Dedifferentiated amniotic fluid mesenchymal stem cell (primary cell): ENCODE measurements around the gene PARP1.
"Not testable (repeated sequence)": the region's sequence is repeated elsewhere in the genome, so short reads cannot be mapped to it uniquely, and the experiment has no call there.

Experiments used
- DNase-seq: peaks from one replicate; pipeline ENCODE4 v3.0.0-alpha.2; 2016; ENCODE audit errors: extremely low spot score

PARP1 gene

DNA sequence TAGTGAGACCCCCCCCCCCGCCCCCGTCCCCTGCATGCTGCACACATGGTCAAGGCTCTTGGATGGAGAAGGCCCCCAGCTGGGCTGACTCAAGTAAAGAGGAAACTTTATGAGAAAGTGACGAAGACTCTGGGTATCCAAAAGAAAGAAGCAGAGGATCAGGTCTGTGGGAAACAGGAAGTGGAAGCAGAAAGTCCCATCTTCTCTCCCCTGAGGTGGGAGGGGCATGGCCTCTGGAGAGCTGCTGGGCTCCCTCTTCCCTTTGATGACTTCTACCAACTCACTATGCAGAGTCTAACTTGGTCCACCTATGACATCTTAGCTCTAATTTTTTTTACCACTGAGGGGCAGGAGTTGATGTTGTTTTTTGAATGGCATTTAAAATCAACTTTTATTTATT, 56.2 kb downstream of the PARP1 start:
- no peak for DNase-seq

DNA sequence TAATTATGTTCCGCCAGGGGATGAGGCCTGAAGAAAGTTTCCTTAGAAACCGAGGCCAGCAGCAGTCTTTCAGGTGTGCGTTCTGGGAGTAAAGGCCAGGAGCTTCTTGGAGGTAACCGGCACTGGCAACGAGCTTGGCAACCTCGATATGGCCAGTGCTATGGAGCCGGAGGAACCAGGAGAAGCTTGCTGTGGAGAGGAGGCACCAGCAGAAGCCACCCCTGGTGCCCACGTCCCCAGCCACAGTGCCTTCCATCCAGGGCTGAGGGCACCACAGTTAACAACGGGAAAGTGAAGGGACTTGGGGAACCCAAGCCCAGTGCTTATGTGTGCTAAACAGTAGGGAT, 57.4 kb downstream of the PARP1 start:
- no peak for DNase-seq

GRCh38 chr1:226349801-226350518, 57.9 kb downstream of the PARP1 start:
- DNase-seq, result no peak

DNA sequence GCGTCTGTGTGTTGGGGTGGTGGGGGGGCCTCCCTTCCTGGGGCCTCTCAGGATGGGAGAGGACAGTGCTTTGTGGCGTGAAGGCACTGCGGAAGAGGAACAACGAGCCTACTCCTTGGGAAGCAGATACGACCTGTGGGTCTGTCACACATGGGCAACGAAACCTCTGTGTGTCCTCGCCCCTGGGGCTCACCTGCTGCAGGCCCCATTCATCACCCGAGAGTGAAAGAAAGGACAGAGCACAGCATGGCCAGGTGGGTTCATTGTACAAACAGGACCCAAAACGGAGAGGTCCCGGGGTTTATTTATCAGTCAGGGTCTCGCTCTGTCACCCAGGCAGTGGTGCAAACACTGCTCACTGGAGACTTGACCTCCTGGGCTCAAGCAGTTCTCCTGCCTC, 58.8 kb downstream of the PARP1 start:
- no peak for DNase-seq

DNA sequence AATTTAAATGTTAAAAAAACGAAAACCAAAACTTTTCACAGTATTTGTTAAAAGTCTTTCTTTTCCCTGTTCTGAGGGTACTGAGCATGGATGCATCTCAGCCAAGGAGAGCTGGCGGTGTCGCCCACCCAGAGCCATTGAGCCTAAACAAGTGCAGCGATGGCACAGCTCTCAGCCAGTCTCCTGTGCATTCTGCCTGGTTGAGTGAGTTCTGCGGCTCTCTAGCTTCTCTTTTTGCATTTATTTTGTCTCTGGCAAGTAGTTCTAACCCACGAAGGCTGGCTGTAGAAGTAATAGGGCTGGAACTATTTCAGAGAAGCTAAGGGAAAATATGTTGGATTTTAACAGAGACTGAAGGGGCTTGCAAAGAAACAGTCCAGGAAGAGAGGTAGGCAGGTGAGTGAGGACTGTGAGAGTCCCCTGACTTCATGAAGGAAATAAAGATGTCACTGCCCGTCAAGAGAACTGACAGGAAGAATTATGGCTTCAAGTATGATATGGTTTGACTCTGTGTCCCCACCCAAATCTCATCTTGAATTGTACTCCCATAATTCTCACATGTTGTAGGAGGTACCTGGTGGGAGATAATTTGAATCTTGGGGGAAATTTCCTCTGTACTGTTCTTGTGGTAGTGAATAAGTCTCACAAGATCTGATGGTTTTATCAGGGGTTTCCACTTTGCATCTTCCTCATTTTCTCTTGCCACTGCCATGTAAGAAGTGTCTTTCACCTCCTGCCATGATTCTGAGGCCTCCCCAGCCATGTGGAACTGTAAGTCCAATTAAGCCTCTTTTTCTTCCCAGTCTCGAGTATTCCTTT, 63.2 kb downstream of the PARP1 start:
- DNase-seq, result no peak

GRCh38 chr1:226342656-226343055, 65.2 kb downstream of the PARP1 start:
- no peak for DNase-seq

DNA sequence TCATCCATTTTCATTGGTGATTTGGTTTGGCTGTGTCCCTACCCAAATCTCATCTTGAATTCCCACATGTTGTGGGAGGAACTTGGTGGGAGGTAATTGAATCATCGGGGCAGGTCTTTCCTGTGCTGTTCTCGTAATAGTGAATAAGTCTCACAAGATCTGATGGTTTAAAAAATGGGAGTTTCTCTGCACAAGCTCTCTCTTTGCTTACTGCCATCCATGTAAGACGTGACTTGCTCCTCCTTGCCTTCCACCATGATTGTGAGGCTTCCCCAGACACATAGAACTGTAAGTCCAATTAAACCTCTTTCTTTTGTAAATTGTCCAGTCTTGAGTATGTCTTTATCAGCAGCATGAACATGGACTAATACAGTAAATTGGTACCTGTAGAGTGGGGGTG, 67.8 kb downstream of the PARP1 start:
- DNase-seq, result not testable (repeated sequence)

DNA sequence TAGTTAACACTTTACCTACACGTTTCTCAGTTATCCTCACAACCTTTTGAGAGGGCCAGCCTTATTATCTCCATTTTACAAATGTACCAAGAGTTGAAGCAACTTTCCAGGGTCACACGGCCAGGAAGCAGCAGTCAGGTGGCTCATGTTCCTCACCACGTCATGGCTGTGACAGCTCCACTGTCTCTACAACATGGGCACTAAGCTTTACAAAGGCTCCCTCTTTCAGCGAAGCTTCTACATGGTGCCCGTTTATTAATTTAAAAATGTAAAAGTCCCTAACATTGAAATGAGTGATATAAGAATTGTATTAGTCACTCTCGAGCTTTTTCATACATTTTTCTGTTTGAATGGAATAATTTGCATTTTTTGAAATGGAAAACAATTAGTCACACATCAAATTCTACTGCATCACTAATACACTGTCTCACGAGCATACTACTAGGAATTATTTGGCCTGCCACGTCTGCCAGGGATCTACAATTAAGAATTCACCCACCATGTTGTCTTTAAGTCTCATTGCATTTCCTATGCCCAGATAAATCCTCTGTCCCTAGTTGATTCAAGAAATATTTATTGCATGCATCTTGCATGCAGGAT, 70.5 kb downstream of the PARP1 start:
- DNase-seq, result no peak

- no peak for DNase-seq
Measured at GRCh38 chr1:226335661-226336060, 72.2 kb downstream of the PARP1 start.

DNA sequence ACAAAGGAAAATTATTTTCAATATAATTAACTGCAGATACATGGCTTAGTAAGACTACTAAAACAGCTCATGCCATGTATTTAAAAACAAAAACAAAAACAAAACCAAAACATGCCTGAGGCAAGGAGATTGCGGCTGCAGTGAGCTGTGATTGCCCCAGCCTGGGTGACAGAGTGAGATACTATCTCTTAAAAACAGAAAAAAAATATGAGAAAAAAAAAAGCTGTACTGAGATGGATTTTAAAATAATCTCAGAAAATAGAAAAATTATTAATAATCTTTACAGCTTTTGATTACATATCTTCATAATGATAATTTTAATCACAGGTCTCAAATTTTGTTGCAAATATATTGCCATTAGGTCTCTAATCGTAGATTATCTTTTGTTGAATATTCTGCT, 74.9 kb downstream of the PARP1 start:
- DNase-seq, result no peak

DNA sequence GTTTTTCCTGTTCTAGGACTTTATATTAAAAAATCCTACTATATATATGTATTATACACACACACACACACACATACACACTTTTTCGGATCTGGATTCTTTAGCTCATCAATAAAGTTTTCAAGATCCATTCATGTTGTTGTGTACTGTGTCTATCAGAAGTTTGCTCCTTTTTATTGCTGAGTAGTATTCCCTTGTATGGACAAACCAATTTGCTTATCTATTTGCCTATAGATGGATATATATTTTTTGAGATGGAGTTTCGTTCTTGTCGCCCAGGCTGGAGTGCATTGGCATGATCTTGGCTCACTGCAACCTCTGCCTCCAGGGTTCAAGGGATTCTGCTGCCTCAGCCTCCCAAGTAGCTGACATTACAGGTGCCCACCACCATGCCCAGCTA, 78.7 kb downstream of the PARP1 start:
- DNase-seq, result no peak

DNA sequence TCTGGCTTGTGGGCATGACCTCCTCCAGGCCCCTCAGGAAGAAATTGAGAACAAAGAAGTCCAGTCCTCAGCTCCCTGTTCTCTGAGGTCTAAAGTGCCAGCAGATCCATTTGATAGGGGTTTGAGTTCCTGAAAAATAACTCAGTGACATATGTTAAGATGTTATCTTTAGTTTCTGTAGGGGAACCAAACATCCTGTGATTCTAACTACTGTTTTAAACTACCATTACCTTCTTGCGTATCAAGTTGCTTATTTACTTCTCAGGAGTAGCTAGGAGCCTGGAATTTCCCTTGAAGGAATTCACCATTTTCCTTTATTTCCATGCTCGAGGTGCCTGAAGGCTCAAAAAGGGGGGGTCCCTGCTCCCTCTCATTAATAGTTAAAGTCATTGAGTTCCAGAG, 80.1 kb downstream of the PARP1 start:
- DNase-seq, result no peak

GRCh38 chr1:226325178-226325577, 82.7 kb downstream of the PARP1 start:
- DNase-seq, result no peak

GRCh38 chr1:226324479-226324878, 83.4 kb downstream of the PARP1 start:
- DNase-seq, result no peak

- DNase-seq, result no peak
Measured at GRCh38 chr1:226322986-226323385, 84.9 kb downstream of the PARP1 start.

- no peak for DNase-seq
Measured at GRCh38 chr1:226320930-226321329, 87.0 kb downstream of the PARP1 start.

GRCh38 chr1:226318471-226318870, 89.4 kb downstream of the PARP1 start:
- DNase-seq, result no peak

GRCh38 chr1:226314055-226314454, 93.8 kb downstream of the PARP1 start:
- no peak for DNase-seq

DNA sequence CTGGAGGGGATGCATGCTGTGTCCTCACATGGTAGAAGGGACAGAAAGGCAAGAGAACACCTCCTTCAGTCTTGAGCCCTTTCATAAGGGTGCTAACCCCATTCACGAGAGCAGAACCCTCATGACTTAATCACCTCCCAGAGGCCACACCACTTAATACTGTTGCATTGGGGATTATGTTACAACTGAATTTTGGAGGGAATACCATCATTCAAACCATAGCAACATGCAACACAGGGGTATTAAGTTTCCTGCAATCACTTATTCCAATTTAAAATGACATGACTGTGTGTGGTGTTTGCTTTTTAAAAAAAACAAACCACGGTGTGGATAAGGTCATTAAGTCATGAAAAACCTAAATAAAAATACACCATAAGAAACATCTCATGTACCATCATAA, 95.8 kb downstream of the PARP1 start:
- no peak for DNase-seq

GRCh38 chr1:226311376-226311775, 96.5 kb downstream of the PARP1 start:
- DNase-seq, result no peak
